NCI-H226 (cell line): ENCODE data around the gene TTYH2.

Source experiments
- DNase-seq: peaks from one replicate; pipeline ENCODE4 v3.0.0-alpha.2; 2015

TTYH2 gene

DNA sequence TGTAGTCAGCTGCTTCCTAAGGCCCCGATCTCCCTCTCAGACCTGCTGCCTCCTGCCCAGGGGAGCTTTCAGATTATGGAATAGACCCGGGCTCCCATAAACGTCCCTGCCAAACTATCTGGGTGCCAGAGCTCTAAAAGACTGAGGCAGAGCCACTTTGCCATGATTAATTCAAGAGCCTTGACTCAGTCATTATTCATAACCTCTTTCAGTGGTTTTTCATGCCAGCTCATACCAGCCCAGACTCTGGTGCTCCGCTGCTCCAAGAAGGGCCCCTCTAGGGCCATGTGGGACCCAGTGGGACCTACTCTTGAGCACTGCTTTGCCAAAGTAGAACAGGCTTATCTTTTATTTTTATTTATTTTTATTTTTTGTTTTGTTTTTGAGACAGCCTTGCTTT lies 84.6 kb downstream of the TTYH2 start:
- DNase-seq = no peak

- no peak for DNase-seq
Observed at GRCh38 chr17:74298778-74299177, 85.4 kb downstream of the TTYH2 start.

DNA sequence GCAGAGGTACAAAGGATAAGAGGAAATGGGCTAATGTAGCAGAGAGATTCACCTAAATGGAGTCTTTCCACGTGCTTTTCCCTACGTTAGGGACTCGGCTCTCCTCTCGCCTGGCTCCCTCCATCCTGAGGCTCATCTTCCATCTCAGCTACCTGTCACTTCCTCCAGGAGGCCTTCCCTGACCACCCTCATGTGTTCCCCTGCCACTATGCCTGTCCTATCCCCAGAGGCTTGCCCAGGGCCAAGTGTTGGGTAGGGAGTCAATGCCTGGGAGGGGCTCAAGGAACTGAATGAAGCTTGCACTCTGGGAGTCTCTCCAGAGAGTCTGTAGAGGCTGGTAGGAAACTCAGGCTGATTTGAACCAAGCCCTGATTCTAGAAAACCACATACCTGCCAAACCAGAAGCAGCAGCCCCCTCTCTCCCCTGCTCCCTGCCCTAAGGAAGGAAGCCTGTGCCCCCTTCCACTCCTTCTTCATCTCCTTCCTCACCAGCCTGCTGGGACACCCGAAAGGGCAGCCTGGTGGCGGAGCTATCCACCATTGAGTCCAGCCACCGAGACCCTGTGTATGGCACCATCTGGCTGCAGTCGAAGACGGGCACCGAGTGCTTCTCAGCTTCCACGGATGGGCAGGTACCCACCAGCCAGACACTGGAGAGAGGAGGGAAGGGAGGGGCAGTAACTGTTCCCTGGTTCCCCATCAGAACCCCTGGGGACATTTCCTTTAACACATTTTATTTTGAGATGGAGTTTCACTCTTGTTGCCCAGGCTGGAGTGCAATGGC lies 86.0 kb downstream of the TTYH2 start:
- no peak for DNase-seq

GRCh38 chr17:74303305-74303704 lies 89.9 kb downstream of the TTYH2 start:
- no peak for DNase-seq

GRCh38 chr17:74304184-74304583 lies 90.8 kb downstream of the TTYH2 start:
- no peak for DNase-seq

DNA sequence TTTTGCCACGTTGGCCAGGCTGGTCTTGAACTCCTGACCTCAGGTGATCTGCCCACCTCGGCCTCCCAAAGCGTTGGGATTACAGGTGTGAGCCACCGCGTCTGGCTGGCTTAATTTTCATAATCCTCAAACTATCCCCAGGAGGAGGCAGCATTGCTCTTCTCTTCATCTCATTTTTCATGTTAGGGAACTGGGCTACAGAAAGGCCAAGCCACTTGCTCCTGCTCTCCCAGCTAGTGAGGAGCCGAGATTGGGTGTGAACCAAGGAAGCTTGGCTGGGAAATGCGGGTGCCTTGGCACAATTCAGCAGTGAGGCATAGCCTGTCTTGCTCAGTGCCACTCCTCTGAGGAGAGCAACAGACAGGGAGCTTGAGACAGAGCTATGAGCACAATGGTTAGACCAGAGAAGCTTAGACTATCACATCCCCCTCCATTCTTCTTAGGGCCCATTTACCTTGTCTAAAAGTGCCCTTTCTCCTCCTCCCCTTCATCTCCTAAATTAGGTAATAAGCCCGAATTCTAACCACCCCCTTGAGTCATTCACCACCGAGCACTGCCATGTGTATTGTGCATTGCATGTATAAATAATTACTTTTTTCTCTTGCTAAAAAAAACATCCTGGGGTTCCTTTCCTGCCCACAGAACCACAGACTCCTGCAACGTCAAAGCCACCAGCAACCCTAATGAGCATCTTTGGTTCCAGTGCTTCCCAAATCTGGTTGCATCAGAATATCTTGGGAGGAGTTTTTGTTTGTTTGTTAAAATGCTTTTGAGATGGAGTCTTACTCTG lies 92.7 kb downstream of the TTYH2 start:
- no peak for DNase-seq

- no peak for DNase-seq
Observed at GRCh38 chr17:74307984-74308773, 94.8 kb downstream of the TTYH2 start.

DNA sequence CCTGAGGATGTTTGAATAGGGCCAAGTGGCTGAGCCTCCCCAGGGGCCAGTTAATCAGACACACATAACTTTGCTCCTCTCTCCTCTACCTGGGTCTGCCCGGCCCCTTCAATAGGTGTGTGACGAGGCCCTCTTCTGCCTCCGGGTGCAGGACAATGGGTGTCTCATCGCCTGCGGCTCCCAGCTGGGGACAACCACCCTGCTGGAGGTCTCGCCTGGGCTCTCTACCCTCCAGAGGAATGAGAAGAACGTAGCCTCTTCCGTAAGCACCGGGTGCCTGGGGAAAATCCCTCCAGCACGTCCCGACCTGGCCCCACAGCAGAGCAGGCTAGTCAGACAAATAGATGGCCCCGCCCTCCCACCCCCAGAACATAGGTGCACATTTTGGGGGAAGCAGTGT lies 96.5 kb downstream of the TTYH2 start:
- no peak for DNase-seq
